ENCODE measurements around the gene IWS1.
"Not testable (repeated sequence)": the region's sequence is repeated elsewhere in the genome, so short reads cannot be mapped to it uniquely, and the experiment has no call there.

The IWS1 gene

DNA sequence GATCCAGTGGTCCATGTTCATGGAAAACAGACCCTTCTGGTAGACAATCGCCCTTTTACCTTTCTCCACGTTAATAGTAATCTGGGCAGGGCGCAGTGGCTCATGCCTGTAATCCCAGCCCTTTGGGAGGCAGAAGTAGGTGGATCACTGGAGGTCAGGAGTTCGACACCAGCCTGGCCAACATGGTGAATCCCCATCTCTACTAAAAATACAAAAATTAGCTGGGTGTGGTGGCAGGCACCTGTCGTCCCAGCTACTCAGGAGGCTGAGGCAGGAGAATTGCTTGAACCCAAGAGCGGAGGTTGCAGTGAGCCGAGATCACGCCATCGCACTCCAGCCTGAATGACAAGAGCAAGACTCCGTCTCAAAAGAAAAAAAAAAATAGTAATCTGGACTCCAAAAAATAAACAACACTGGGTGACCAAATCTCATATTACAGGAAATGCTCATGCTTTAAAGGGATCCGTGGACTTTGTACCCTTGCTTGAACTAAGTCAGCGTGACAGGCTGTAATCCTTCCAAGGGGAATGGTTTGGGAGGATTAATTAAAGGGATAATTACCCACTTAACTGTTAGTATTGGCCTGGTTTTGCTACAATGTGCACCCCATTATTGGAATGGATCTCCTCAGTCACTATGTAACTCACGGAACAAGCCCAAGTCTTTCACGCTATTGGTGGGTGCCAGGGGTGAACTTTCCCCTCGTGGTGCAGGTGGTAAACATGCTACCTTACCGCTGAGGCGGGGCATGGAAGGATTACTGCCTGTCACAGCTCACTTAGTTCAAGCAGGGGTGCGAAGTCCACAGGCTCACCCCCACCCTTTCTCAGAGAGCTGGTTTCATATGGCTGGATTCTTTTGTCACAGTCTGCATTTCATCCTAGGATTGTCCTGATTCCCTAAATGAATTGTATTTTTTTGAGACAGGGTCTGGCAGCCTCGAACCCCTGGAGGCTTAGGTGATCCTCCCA, 71.4 kb downstream of the IWS1 start:
- DNase-seq (ENCODE audit: low spot score) = no peak

DNA sequence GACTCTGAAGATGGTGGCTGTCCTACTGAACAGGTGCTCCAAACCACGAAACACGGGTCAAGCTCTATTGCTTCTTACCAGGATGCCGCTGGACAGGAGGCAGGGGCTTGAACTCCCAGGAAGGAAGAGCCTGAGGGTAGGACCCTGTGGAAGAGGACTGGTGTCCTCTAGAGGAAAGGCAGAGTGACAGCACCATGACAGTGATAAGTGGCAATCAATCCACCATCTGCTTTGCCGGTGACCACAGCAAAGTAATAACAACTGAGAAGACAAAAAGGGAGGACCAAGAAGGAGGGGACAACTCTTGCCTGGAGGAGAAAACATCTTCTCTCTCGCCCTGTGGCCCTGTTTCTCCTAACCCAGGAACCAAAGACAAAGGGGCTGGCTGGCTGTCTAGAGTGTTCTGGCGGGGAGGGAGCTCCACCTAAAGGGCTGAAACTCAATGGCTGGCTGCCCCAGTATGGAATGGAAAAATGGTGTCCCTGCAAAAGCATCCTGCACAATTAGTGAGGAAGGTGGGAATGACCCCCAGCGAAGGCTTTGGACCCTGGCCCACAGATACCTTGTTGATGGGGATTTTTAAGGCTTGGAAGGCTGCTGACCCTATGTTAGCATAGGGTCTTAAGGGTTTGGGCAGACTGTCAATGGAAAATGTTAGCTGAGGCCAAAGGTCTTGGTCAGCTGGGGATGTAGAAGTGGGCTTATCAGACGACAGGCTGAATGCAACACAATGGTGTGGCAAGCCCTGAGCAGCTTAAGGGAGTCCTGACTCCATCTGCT, 72.7 kb downstream of the IWS1 start:
- DNase-seq (ENCODE audit: low spot score) = no peak

DNA sequence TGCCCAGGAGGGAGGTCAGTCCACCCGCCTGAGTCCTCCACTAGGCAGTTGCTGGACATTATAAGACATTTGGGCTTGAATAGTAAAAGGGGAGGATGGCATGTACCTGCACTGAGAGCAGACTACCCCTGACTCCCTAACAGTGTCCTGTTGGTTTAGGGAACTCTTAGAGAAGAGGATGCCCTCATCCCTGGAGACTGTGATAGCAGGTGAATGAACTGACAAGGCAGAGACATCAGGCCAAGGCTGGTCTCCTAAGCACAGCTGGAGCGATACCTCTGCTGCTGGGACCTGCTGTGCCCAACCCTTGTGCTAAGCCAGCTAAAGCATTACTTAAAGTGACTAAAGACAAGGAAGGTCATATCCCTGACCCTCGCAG, 73.3 kb downstream of the IWS1 start:
- DNase-seq (ENCODE audit: low spot score) = no peak

DNA sequence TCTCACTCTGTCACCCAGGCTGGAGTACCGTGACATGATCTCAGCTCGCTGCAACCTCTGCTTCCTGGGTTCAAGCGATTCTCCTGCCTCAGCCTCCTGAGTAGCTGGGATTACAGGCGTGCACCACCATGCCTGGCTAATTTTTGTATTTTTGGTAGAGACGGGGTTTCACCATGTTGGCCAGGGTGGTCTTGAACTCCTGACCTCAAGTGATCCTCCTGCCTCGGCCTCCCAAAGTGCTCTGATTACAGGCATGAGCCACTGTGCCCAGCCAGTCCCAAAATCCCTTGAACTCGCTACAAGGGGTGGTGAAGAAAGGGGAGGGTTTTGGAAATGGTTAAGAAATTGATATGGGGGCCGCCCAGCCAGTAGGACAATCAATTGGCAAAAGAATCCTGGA, 73.9 kb downstream of the IWS1 start:
- DNase-seq (ENCODE audit: low spot score) = not testable (repeated sequence)

DNA sequence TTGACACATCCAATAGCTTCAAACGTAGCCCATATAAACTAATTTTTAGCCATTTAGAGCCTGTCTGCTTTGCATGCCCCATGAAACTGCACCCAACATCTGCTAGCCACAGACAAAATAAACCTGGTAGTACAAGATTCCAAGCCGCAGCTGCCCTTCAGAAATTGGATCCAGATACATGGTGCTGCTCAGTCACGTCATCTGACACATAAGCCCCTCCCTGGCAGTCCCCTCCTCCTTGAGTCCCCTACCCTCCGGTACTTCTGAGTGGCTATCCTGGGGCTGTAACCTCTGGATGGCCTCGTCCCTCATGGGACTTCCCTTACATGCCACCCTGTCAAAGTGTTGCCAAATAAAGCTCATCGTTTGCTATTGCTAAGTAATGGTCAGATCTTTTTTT, 74.3 kb downstream of the IWS1 start:
- no peak for DNase-seq (ENCODE audit: low spot score)

DNA sequence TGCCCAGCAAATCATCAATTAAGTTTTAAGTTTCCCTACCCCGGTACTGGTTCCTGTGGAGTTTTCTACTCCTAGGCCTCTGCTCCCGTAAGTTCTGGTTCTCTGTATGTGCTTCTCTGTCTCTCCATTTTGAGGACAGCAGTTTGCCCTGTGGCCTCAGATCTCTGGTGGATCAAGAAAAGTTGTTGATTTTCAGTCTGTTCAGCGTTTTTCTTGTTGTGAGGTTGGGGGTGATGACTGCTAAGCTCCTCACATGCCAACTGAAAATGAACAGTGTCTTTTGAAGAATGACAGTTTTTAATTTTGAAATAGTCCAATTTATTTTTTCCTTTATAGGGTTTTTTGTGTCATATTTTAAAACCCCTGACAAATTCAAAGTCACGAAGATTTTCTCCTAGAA, 76.4 kb downstream of the IWS1 start:
- no peak for DNase-seq (ENCODE audit: low spot score)

DNA sequence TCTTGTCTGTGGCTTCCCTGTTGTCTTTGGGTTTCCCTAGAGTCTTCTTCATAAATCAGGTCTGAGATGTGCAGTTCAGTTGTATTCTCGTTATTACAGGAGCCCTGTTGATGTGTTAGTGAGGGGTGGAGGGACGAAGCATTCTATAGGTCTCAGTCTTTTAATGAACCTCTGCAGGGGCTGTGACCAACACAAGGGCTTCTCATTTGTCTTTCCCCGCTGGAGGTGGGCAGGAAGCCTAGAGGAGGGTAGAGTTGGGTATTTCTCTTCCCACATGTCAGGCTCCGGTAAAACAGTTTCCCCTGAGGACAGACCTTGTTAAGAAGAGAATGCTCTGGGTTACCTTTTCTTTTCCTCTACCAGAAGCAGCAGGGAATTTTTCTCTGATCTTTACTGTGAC, 76.9 kb downstream of the IWS1 start:
- no peak for DNase-seq (ENCODE audit: low spot score)

DNA sequence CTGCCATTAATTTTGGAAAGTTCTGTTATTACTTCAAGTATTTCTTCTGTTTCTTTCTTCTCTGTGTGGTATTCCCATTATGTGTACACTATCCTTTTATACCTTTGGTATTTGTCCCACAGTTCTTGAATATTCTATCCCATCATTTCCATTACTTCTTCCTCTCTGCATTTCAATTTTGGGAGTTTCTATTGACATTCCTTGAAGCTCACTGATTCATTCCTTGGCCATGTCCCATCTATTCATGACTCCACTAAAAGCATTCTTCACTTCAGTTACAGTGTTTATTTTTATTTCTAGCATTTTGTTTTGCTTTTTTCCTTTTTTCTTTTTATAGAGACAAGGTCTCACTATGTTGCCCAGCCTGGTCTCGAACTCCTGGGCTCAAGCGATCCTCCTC, 77.8 kb downstream of the IWS1 start:
- no peak for DNase-seq (ENCODE audit: low spot score)

DNA sequence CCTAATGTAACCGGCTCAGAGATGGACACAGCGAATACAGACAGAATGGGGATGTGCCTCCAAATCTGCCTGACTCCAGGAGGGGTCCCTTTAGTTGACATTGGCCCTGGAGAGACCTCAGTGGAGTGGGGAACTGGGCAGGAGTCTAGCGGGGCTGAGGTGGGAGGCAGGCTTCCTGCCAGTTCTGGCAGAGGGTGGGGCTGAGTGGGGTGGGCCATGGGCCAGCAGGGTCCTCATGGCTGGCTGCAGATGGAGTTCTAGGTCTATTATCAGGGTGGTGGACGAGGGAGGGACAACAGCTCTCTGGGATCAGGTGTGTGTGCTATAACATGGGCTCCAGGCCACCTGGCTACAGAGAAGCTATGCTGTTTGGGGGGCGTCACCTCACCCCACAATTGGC, 86.9 kb downstream of the IWS1 start:
- no peak for DNase-seq (ENCODE audit: low spot score)

DNA sequence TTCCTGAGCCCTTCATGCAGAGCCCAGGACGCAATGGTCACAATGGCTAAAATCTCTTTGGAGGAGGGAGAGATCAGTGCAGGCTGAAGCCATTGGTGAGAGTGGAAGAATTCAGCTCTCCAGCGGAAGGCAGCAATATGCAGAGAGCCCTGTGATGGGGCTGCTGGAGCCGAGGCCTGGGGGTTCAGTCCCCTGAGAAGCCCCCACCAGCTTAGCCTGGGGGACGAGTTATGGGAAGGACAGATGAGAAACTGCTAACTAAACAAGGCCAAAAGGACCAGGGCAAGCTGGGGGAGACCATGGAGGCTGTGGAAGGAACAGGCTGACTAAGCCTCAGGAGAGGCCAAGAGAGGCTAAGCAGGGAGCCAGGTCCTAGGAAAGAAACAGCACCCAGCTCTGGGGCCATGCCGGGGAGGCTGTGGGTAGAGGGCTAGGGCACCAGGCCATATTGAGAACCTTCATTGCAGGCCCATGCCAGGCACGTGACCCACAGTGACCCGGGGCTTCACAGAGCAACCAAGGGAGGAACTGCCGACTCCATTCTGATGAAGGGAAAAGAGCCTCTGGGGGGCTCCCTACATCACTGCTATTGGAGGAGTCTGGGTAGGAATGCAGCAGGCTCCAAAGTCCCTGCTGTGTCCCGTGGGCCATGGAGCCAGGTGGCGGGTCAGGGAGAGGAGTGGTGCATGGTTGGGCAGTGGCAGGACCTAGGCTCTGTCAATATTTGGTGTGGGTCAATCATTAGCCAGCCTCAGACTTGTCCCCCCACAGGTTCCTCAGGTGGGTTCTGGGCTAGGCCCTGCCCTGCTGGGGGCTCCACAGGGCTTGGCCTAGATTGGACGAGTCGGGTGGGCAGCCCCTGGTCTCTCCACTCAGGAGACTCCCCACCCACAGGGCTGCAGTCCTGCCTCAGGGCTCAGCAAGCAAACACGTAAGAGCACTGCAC, 88.2 kb downstream of the IWS1 start:
- DNase-seq (ENCODE audit: low spot score) = no peak

DNA sequence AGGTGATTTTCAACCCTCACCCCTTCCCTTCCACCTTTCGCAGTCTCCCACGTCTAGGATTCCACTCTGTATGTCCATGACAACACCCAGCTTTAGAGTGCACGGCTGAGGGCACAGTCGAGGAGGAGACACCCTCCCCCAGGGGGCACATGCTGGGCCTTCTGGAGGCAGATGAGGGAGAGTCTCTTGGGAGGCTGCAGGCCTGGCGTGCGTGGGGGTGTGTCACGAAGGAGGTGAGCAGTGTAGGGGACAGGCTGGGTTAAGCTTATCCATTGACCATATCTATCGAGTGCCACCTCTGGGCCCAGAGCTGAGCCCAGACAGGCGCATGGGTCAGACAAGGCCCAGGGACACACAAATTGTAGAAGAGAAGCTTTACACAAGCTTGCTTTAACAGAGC, 89.2 kb downstream of the IWS1 start:
- no peak for DNase-seq (ENCODE audit: low spot score)

DNA sequence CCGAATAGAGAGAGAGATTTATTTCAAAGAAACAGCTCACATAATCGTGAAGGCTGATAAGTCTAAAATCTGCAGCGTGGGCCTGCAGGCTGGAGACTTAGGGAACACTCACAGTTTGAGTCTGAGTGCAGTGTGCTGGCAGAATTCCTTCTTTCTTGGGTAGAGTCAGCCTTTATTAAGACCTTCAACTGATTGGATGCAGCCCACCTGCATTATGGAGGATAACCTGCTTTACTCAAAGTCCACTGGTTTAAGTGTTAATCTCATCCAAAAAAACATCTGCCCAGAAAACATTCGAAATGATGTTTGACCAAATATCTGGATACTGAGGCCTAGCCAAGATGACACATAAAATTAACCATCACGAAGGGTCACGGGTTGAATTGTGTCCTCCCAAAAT, 91.8 kb downstream of the IWS1 start:
- no peak for DNase-seq (ENCODE audit: low spot score)

DNA sequence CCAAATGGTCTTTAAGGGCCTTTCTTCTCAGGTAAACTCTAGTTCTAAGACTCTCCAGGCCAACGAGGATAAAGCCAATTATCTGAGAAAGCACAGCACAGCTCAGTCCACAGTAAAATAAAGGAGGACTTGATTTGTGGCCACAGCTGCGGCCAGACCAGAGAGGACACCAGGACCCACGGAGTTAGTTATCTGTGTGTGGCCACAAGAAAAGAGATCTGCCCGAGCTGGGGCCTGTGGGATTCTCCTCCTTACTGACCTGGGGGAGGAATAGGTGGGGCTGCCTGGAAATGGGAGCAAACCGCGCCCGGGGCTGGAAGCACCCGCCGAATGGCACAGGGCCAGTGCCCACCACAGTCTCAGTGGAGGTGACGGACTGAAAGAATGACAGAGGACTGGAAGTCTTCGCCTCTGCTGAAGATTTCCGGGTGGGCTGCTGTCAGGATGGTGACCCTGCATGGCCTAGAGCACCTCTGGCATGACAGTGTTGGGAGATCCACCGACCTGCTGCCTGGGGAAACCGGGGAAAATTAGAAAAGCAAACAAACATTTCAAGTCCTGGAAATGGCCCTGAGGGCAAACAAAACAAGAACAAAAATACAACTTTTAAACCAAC, 94.8 kb downstream of the IWS1 start:
- no peak for DNase-seq (ENCODE audit: low spot score)

Data from putamen (tissue), 1 donor.